ENCODE results near the gene ARID3C.
A peak's percentile ranks its signal among the peaks of the same experiment; 100 is the strongest.

ARID3C gene

DNA sequence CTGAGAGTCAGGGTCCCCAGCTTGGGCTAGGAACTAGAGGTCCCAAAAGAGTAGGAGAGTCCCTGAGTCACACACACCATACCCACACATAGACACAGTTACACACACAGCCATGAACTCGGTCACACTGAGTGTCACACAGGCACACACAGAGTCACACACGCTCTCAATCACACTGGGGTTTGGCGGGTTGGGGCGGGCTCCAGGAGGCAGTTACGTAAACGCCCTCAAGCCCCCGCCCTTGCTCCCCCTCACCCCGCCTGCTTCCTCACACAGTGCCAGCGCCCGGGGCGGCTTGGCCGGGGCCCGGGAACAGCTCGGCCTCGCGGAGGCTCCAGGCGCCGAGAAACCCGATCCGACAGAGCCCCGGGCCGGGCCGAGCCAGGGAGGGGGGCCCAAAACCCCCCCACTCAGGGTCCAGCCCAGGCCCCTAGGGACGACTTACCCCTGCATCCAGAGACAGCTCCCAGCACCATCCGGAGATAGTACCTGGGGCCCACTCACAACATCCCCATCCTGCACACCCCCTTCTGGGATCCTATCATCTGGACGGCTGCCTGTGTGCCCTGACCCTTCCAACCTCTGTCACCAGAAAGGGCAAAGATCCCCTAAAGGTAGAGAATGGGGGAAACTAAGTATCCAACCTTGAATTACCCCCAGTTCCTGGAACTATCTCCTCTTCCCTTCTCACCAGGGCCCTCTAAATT is 35.8 kb downstream of the ARID3C start:
- DNase-seq = no peak

DNA sequence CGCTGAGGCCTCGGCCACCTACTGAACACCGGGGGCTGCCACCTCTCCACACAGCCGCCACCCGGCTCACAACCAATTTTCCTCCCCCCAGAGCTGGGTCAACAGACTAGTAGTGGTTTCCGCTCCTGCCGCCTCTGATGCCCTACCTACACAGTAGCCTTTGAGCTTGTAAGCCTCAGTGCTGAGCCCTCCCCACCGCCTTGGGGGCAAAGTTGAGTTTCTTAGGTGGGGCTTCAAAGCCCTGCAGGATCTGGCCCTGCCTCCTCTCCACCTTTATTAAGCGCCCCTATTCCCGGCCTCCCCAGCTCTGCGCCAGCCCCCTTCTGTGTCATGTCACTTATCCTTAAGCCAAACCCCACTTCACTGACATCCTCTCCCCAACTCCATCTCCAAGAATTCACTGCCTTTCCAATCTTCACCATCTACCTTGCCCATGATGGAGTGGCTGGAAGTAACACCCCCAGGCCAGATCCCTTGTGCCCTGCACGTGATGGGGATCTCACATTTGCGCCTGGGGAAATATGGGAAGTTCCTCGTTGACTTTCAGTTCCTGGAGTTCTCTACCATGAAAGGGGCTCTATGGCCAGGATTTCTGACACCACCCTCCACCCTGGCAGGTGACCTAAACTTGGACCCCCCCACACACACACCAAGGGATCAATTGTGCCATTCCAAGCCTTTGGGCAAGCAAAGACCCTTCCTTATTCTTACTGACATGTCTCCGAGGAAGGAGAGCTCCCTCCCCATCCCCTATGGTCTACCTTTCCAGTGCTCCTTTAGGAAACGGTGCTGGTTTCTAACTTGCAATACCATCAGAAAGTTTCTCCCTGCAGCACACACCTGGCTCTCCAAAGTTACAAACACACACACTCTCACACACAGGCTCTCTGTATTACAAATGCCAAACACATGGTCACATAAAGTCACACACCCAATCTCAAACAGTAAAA is 36.7 kb downstream of the ARID3C start:
- no peak for DNase-seq

DNA sequence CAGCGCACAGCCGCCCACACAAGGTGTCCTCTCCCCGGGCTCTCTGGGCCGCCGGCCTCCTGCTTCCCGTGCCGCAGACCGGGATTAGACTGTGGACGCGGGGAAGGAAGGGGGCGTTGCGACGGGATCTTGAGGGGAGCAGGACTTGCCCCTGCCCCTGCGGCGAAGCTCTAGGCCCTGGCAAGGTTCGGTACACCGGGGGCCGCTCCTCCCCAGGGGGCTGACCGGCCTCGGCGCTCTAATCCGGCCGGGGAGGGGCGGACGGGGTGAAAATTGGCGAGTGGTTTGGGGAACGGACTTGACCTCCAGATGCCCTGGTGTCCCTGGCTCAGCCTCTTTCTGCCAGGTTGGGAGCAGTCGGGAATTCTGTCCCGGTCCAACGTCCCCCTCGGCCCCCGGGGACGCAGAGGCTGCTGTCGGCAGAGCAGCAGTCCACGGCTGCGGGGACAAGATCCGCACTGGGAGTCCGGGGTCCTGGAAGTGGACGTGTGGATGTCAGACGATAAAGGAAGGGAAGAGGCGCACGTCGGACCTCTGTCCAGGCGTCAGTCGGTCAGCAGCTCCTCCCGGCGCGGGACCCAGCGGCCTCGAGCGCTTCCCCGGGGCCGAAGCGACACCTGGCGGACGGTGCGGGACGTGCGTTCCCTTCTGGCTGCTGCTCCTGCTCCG is 37.5 kb downstream of the ARID3C start:
- DNase-seq = peak; percentile 48

DNA sequence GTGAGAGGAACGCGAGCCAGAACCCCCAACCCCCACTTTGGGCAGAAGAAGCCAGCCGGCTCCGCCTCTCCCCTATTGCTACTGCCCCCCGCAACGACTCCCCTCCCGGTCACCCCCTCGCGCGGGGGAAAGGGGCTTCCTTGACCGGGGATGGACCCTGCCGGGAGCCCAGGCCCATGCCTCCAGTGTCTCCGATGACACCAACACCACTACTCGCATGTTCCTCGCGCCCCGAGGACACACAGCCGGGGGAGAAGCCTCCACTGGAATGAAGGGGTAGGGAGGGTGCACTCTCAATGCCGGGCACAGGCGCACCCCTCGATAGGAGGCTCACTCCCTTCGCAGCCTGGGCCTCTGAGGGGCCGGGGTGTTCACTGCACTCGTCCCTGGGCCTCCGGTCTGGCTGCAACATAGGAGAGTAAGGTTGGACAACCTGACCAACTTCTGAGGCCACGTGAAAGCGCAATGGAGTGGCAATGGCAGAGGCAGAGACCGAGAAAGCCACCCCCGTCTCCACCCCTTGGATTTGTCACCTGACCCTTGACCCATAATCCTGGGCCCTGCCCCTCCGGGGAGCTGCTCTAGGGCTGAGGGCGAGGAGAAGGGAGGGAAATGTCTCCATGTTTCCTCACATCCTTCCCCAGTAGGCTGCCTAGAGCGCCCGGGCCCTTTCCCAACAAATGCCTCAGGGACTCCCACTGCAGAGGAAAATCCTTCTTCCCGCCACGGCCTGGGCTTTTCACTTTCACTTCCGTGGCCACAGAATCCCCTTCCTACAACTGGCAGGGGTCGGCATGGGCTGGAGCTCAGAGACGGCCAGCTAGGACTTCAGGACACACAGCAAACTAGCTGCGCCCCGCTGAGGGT is 38.3 kb downstream of the ARID3C start:
- no peak for DNase-seq

DNA sequence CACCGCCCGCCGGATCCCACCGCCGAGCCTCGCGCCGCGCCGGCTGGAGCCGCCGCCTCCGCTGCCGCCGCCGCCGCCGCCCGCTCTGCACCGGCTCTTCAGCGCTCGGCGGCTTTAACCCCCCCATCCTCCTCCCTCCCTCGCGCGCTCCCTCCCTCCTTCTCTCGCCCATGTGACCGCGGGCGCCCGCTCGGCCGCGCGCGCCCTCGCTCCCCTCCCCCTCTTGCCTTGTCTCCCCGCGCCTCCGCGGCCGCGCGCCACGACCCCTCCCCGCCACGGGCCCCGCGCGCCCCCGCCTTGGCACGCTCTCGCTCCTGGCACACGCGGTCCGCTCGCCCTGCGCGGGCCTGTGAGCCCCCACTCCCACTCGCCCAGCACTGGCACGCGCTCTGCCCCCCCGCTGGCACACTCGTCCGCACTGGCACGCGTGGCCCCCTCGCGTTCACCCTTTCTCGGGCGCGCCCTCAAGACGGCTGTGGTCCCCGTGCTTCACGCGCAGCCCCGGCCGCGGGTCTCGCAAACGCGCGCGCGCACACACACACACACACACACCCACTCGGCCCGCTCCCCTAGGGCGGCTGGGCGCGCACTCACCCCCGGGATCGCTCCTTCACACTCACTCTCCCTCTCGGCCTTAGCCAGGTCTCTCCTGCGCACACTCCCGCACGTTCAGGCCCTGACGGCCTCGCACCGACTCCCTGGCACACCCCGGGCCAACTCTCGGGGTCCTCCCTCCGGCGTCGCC is 39.1 kb downstream of the ARID3C start, which contains the start of gene CNTFR:
TSS of gene CNTFR (minus strand) at position 89 of the 745 bp plus-strand sequence. CDS start 20,743 bp downstream, outside the sequence.
- no peak for DNase-seq

DNA sequence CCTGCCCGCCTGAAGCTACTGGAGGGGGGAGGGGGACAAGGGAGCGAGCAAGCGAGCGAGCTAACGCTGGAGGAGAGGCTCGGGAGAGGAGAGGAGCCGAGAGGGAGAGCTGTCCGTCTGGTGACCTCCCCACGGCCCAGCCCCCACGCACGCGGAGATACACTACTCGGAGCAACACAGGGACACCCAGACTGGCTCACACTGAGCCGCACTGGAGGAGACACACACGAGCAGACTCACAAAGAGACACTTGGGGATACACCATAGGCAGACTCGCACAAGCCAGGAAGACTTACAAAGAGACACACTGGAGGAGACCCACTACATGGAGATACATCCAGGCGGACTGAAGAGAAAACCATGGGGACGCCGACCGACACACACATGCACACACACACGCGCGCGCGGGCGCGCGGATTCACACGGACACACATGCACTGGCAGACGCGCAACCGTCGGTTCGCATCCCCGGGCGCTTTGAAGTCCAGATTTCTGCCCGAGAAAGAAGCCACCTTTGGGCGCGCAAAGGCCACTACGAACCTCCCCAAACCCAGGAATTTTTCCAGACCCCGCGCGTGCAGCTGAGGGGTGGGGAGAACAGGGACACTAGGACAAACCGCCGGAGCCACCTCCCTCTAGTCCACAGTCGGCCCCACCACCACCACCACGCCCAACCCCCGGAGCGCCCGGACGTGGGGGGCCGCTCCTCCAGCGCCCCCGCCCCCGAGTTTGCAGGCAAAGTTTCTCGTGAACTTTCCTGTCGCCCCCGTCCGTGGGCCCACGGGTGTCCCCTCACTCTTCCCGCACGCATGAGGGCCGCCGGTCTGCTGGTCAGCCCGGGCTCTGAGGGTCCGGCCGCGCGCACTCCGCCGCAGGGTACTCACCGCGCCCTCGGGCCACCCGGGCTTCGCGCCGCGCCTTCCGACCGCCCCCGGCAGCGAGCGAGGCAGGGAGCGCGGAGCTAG is 39.9 kb downstream of the ARID3C start:
- DNase-seq = no peak

DNA sequence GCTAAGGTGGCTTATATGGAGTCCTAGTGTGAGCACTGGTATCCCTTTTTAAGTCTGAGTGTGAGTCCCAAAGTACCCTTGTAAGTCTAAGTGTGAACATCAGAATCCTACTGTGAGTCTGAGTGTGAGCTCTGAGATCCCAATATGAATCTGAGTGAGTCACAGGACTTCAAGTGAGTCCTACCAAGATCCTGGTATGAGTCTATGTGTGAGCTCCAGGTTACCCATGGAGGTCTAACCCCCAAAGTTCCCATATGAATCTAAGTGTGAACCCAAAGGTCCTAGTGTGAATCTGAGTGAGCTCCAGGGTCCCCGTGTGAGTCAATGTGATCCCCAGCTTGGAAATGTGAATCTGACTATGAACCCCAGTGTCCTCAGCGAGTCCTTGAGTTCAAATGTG is 41.6 kb downstream of the ARID3C start:
- DNase-seq = no peak

DNA sequence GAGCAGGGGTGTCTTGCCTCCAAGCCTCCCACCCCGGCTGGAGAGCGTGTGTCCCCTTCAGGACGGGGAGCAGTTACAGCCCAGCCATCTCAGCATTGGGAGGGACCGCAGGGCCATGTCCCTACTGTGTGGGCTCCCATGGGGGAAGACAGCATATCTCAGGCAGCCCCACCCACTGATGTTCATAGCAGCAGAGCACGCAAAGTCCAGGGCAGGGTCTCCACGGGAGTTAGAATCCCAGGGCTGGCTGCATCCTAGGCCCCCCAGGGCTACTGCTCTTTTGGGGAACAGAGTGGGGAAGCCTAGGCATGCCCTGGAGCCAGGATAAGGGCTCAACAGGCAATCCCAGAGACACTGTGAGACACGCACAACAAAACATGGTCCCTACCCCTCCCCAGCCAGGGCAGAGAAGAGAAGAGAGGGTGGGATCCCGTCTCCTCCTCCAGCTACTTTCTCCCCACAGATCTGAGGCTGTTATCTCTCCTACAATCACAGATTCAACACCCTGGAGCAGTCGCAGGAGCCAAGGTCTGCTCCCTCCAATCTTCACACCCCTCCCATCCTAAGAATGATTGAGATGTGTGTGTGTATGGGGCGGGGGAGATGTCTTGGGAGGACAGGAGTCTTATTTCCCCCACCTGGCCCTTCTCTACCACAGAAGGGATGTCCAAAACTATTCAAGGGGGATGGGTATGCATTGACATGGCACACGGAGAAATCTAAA is 42.8 kb downstream of the ARID3C start:
- no peak for DNase-seq

DNA sequence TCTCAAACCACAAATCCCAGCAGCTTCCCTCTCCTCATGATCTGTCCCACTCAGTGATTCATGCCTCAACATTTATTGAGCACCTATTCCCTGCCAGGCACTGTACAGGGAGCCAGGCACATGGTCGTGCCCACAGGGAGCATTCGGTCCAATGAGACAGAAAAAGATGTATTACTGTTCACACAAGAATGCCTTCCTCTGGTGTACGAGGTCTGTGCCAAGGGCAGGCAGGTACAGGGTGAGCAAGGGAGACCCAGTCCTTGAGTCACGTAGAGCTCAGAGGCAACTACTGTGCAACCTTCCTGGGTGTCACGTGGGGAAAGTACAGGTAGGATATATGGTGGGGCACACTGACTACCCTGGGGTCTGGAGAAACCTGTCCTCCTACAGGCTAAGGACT is 43.9 kb downstream of the ARID3C start:
- DNase-seq = no peak

DNA sequence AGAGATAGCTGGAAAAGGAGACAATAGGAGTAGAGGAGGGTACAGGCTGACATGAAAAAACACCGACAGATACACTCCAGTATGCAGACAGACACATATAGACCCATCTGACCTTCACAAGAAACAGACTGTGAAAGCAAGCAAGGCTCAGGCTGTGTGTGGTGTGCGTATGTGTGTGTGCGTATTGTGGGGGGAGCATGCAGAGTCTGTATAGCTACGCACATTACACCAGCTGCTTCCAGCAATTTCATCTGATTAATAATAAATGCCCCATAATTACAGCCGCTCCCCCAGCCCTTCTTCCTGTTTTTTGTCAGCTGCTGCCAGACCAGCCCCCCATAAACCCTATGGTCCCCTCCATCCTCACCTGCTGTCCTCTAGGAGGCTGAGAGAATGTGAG is 46.1 kb downstream of the ARID3C start:
- no peak for DNase-seq

DNA sequence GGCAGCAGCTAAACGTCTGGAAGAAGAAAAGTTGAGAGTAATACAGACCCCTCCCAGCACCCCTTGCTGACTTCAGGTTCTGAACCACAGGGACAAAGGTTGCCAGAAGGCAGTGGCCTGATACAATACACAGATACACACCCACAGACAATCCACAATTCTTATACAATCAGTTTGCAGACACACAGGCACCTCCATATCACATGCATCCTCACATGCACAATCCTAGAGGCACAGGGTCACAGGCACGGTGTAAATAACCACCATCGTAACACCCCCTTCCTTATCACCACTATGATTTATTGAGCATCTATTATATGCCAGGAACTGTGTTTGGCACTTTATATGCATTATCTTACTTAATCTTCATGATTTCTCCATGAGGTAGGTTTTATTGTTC is 47.5 kb downstream of the ARID3C start:
- DNase-seq = no peak

DNA sequence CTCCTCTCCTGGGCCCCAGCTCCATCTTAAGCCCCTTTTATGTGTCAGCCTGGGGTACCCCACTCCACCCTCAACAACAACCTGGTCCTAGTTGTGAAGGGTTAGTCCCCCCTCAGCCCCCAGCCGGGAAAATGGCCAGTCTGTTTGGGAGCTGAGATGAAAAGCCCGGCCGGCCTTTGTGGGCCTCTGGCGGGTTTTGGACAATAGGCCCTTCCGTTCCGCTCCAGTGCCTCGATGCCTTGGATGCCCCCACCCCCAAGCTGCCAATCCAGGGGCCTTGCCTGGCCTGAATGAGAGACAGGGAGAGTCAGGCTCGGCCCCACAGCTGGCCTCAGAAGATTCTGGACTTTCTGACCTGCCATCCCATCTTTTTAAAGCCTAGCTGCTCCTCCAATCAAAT is 48.5 kb downstream of the ARID3C start:
- DNase-seq = no peak

DNA sequence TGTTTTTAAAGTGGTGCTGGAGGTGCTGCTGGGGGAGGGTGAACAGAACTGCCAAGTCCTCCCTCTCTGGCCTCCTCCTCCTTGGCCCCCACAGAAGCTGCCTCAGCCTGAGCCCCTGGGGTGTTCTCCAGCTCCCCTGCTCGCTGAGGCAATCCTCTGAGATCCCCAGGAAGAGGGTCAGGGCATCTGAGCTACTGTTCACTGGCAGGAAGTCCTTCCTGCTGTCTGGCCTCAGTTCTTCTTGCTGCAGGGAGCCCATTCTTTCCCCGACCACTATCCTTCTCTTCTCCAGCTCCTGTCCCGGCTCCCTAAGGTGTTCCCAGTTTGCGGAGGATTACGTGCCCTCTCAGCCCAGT is 49.1 kb downstream of the ARID3C start:
- no peak for DNase-seq

DNA sequence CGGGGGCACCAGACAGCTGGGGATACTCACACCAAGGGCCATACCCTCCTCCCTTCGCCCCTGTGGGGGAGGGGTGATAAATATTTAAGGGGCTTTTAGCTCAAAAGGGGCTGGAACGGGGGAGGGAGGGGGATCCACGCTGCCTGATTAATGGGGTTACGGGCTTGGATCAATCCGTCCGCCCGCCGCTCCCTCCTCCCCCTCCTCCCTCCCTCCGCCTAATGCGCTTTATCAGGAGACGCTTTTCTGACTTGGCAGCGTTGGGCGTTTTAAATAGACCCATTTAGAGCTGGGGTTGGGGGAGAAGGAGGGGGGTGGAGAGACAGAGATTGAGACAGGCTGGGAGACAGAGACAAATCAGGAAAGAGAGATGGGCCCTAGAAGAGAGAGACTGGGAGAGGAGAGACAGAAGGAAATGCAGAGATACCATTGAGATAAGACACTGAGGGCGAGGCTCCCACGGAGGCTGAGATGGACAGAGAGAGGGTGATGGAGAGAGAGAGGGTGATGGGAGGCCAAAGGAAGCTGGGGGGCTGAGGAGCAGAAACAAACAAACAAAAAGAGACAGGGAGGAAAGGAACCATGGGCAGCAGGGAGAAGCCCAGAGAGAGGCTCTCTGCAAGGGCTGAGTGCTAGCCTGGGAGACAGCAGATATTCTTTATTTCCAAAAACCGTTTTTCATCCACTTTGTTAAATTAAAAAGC is 49.6 kb downstream of the ARID3C start:
- DNase-seq = no peak

DNA sequence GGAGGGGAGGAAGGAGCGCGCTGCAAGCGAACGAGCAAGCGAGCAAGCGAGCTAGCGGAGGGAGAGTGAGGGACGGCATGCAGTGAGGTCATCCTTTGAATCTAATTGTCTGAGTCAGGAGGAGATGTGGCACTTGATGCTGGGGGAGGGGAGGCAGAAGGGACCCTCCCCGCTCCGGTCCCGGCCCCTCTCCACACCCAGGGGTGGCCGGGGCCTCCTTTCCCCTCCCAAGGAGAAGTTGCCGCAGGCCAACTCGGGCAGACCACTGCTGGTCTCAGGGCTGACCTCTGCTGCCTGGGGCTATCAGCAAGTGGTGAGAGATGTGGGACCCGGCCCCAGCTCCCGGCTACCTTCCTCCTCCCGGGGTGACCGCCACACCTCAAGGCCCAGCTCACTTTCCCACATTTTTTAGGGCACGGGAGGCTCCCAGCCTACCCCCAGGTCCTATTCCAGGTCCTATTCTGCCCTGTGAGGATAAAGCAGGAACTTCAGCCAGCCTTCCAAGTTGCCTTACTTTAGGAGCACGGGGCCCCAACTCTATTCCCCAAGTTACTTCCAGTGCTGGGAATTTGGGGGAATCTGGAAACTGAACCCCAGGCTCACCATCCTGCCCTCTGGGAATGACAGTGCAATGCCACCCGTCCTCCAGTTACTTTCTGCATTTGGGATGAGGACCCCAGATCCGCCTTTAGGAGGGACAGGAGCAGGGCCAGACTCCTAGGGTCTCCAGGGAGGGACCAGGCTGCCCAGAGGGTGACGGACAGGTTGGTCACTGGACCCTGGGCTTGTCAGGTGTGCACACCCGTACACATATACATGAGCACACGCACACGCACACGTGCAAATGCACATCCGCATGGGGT is 50.4 kb downstream of the ARID3C start:
- no peak for DNase-seq

DNA sequence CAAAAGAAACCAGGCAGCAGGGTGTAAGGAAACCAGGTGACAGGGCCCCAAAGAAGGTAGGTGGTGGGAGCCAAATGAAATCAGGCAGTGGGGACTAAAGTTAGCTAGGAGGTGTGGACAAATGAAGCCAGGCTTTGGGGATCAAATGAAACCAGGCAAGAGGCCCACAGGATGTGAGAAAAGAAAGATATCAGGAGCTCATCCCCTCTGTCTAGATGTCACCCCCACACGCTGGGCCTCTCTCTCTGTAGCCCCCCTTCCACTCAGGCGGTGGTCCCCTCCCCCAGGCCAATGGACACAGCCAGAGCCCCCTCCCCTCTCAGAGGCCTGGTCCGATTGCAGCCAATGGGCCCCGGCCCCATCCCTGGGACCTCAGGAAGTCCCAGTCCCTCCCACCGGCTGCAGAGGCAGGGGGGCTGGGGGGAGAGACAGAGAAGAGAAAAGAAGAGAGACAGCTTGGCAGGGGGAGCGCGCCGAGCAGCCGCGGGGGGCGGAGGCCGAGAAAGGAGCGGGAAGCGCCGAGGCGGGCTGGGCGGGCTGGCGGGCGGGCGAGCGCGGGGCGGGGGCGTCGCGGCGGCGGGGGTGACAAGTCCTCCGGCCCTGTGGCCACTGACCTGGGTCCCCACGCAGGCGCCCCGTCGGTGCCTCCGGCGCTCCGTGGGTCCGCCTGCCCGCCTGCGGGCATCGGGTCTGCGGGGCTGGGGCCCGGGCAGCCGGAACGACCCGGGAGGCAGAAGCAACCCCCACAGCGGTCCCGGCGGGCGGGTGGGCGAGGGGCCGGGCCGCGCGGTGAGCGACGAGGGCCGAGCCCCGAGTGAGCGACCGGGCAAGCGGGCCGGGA is 51.2 kb downstream of the ARID3C start:
- no peak for DNase-seq

Data from activated gamma-delta T cell (primary cell).